OCI-LY3 (cell line): Measurements from ENCODE around the gene GIPC2.

Experiments
- H2AFZ ChIP-seq: fragments of 200-600, 300-600 bp; shearing (Covaris generic); 2 replicates; pipeline ENCODE4 v1.6.0; 2014; ENCODE audit warnings: antibody characterized with exemption, low read depth, low read length
- H3K27ac ChIP-seq: fragments of 200-600, 300-600 bp; sonication (generic); 2 replicates; pipeline ENCODE4 v1.5.1; 2014; ENCODE audit warnings: mild to moderate bottlenecking, low read length, moderate library complexity, mixed read lengths
- H3K27me3 ChIP-seq: fragments of 200-600, 300-600 bp; sonication (generic); 2 replicates; pipeline ENCODE4 v1.6.1; 2014; ENCODE audit warnings: low read depth, low read length, mixed read lengths
- H3K36me3 ChIP-seq: fragments of 200-600, 300-600 bp; sonication (generic); replicated peaks from 2 replicates; pipeline ENCODE3; 2014; ENCODE audit warnings: low read depth, low read length, mixed read lengths
- H3K4me1 ChIP-seq: fragments of 300-600, 200-600 bp; sonication (generic); 2 replicates; pipeline ENCODE4 v1.6.1; 2014; ENCODE audit warnings: low read length, mixed read lengths
- H3K4me2 ChIP-seq: fragments of 200-600, 300-600 bp; sonication (generic); 2 replicates; pipeline ENCODE4 v1.6.1; 2014; ENCODE audit warnings: low read length, mixed read lengths
- H3K4me3 ChIP-seq: fragments of 300-600, 200-600 bp; sonication (generic); 2 replicates; pipeline ENCODE4 v1.5.1; 2014; ENCODE audit warnings: antibody characterized with exemption, mild to moderate bottlenecking, low read length, moderate library complexity
- H3K79me2 ChIP-seq: fragments of 300-600, 200-600 bp; shearing (Covaris generic); 2 replicates; pipeline ENCODE4 v1.6.1; 2014; ENCODE audit warnings: mild to moderate bottlenecking, low read length, mixed read lengths
- H3K9ac ChIP-seq: fragments of 300-600, 200-600 bp; shearing (Covaris generic); 2 replicates; pipeline ENCODE4 v1.6.0; 2014; ENCODE audit warnings: mild to moderate bottlenecking, low read length, moderate library complexity
- H3K9me3 ChIP-seq: fragments of 200-600, 300-600 bp; shearing (Covaris generic); 2 replicates; pipeline ENCODE4 v1.6.1; 2014; ENCODE audit warnings: low read length, mixed read lengths; ENCODE audit not compliant: insufficient read depth
- H4K20me1 ChIP-seq: fragments of 200-600, 300-600 bp; sonication (generic); 2 replicates; pipeline ENCODE4 v1.6.1; 2016; ENCODE audit warnings: low read length, mixed read lengths; ENCODE audit not compliant: insufficient read depth
- EZH2phosphoT487 ChIP-seq: fragments of 200-600 bp; shearing (Covaris generic); IDR thresholded peaks from 2 replicates; pipeline ENCODE4 v1.6.1; 2018; ENCODE audit warnings: antibody characterized with exemption, mixed run types, low read depth
- TF ChIP-seq, protein P1 (sequence below): fragments of 200-600, 300-600 bp; sonication (generic); IDR thresholded peaks from 2 replicates; pipeline ENCODE4 v1.5.1; 2014; ENCODE audit warnings: antibody characterized with exemption, low read length, low read depth

GIPC2 gene

DNA sequence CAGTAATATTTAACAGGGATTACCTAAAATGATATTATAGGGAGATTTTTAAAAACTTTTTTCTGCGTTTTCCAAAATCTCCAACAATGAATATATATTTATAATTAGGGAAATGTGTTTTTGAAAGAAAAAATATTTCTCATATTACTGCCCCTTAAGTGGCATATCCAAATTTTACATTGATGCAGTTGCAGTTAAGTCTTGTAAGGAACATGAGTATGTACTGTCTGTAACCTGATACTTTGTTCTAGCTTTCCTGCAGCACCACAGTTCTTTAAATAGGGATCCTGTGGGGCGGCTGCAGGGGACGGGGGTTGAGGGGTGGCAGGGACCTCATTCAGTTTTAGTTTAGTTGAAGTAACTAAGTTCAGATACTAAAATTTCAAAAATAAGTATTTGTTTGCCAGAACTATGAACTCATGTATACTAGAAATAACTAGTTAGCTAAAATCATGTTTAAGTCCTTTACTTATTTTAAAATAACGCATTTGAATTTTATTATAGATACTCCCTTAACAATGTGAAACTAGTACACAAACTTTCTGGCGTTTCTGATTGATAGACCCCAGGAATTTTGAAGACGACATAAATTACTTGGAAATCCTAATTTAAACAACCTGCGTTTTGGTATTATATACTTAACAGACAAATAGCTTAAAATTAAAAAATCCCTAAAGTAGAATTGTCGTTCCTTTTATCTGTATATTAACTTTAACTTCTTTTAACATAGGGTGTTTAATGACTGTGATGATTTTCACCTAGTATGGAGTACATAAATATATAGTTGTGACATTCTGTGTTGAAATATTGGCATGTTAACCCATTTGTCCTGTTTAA is 41.7 kb upstream of the GIPC2 start:
- no peaks in the 10 kb centered on the region for H3K9me3 ChIP-seq
- H3K4me3 ChIP-seq, result peak overlapping the region; percentile 73
- peak overlapping the region; percentile 75 for H3K27ac ChIP-seq
- H4K20me1 ChIP-seq, result no peaks in the 10 kb centered on the region
- peak overlapping the region; percentile 59 for H3K9ac ChIP-seq
- TF ChIP-seq EZH2phosphoT487, result no peak
- TF ChIP-seq, protein P1, sequence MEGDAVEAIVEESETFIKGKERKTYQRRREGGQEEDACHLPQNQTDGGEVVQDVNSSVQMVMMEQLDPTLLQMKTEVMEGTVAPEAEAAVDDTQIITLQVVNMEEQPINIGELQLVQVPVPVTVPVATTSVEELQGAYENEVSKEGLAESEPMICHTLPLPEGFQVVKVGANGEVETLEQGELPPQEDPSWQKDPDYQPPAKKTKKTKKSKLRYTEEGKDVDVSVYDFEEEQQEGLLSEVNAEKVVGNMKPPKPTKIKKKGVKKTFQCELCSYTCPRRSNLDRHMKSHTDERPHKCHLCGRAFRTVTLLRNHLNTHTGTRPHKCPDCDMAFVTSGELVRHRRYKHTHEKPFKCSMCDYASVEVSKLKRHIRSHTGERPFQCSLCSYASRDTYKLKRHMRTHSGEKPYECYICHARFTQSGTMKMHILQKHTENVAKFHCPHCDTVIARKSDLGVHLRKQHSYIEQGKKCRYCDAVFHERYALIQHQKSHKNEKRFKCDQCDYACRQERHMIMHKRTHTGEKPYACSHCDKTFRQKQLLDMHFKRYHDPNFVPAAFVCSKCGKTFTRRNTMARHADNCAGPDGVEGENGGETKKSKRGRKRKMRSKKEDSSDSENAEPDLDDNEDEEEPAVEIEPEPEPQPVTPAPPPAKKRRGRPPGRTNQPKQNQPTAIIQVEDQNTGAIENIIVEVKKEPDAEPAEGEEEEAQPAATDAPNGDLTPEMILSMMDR, result no peak
- H3K36me3 ChIP-seq, result no peaks in the 10 kb centered on the region
- H2AFZ ChIP-seq, result no peak overlapping the region
- H3K27me3 ChIP-seq, result no peaks in the 10 kb centered on the region
- H3K4me2 ChIP-seq, result peak overlapping the region; percentile 70
- H3K4me1 ChIP-seq, result peaks cover 18% of the 10 kb centered on the region
- H3K79me2 ChIP-seq, result no peaks in the 10 kb centered on the region

DNA sequence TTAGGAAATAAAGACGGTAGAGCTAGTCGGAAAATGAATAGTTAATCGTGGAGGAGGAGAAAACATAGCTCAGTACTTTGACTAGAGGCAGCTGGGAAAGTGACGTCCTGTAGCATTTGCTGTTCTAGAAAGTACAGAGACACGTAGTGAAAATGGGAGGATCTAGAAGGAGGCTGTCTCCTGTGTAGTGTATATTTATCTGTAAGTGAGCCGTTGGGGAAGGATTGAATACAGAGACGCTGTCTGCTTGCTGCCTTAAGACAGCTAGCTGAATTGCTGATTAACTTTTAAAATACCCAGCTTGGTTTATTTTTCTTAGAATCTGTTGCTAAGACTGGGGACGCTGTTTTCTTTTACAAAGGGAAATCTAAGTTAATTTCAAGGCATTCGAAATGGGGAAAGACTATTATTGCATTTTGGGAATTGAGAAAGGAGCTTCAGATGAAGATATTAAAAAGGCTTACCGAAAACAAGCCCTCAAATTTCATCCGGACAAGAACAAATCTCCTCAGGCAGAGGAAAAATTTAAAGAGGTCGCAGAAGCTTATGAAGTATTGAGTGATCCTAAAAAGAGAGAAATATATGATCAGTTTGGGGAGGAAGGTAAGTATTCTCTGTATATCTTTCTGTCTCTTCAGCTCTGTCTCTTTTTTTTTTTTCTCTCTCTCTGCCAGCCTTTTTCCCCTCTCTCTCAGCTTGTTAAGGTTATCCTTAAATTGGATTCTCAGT is 40.9 kb upstream of the GIPC2 start, which contains the start of gene DNAJB4:
Gene DNAJB4 (plus strand): TSS at position 221 of the 729 bp plus-strand sequence. CDS start 172 bp downstream, at position 393.
- Histone ChIP-seq H3K4me3 (peak within 1 kb of the TSS; percentile 73), H3K27me3 (no peaks in the 10 kb centered on the region), H3K27ac (peak within 1 kb of the TSS; percentile 75), H3K9ac (peak within 1 kb of the TSS; percentile 59), H3K4me1 (peaks cover 18% of the 10 kb centered on the region), H4K20me1 (no peaks in the 10 kb centered on the region), H3K4me2 (peak within 1 kb of the TSS; percentile 70), H2AFZ (0 out of 2 replicates have a peak within 1 kb of the TSS, but pooled peaks have one; percentile 18), H3K9me3 (no peaks in the 10 kb centered on the region), H3K79me2 (no peaks in the 10 kb centered on the region), H3K36me3 (no peaks in the 10 kb centered on the region)
- no peak for TF ChIP-seq EZH2phosphoT487
- TF ChIP-seq, protein P1, result no peak

DNA sequence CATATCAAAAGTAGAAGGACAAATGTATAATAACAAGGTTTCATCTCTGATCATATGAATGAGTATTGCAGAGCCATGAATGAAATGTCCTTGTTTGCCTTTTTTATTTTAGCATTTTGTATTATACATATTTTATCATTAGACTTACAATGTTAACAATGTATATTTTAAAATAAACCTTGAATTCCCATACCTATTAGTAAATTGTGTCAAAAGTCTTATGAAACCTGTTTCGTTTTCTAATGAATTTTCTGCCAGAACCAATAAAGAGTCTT is 40.4 kb upstream of the GIPC2 start:
- H3K9ac ChIP-seq, result peak overlapping the region; percentile 59
- peak overlapping the region; percentile 73 for H3K4me3 ChIP-seq
- no peaks in the 10 kb centered on the region for H3K9me3 ChIP-seq
- peaks cover 18% of the 10 kb centered on the region for H3K4me1 ChIP-seq
- H3K27ac ChIP-seq, result no peak overlapping the region
- no peak overlapping the region for H2AFZ ChIP-seq
- no peak for TF ChIP-seq EZH2phosphoT487
- TF ChIP-seq, protein P1, result no peak
- H3K79me2 ChIP-seq, result no peaks in the 10 kb centered on the region
- H4K20me1 ChIP-seq, result no peaks in the 10 kb centered on the region
- H3K27me3 ChIP-seq, result no peaks in the 10 kb centered on the region
- H3K4me2 ChIP-seq, result peak overlapping the region; percentile 70
- no peaks in the 10 kb centered on the region for H3K36me3 ChIP-seq

DNA sequence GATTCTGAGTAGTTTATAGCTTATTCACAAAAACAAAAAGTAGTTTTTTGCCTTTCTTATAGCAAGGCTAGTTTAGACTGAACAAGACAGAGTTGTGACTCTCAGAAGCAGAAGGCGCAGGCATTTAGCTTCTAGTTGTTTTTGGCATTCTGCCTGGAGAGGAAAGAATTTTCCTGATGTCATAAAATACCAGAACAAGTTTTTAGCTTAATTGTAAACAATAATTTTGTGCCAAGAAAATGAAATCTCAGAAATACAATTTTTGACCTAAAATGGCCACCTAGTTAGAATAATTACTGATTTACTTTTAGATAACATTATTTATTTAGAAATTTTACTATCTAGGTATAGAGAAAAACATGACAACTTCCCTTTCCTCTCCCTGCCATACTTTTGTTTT is 40.0 kb upstream of the GIPC2 start:
- Histone ChIP-seq H3K4me1 (peaks cover 18% of the 10 kb centered on the region), H3K9ac (peak overlapping the region; percentile 59; the same call in 1 of the 2 replicates), H3K9me3 (no peaks in the 10 kb centered on the region), H3K27ac (no peak overlapping the region), H3K36me3 (no peaks in the 10 kb centered on the region), H3K79me2 (no peaks in the 10 kb centered on the region), H3K4me3 (peak overlapping the region; percentile 73), H3K4me2 (peak overlapping the region; percentile 70), H3K27me3 (no peaks in the 10 kb centered on the region), H2AFZ (no peak overlapping the region), H4K20me1 (no peaks in the 10 kb centered on the region)
- no peak for TF ChIP-seq EZH2phosphoT487
- TF ChIP-seq, protein P1, result no peak
